ENCODE data around the gene TBC1D28.
"Not testable (repeated sequence)": the region's sequence is repeated elsewhere in the genome, so short reads cannot be mapped to it uniquely, and the experiment has no call there.

Gene TBC1D28

DNA sequence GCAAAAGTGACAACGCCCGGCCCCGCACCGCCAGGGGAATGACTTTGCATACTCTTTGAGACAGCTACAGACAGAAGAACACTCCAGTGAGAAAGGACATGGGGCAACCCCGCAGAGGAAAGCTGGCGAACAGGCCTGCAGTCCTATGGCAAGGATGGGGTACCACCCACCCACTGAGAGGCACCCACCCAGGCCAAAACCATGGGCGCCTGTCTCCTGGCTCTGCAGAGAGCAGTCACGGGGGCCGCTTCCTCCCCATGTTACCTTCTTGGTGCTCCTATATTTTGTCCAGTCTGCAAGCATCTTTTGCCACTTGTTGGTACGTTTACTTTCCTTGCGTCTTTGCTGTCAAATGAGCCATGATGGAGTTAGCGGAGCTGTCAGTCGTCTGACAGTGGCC lies 5.8 kb downstream of the TBC1D28 start:
- not testable (repeated sequence) for H3K4me3 ChIP-seq (ENCODE audit: low read length); H3K9ac ChIP-seq (ENCODE audit: low read length); H3K36me3 ChIP-seq (ENCODE audit: control insufficient read depth, insufficient read depth, low read length); H3K27ac ChIP-seq (ENCODE audit: low read depth, low read length); H3K4me1 ChIP-seq (ENCODE audit: control insufficient read depth, insufficient read depth, low read length); H3K27me3 ChIP-seq (ENCODE audit: control insufficient read depth, insufficient read depth, low read length)

- not testable (repeated sequence) for H3K4me1 ChIP-seq (ENCODE audit: control insufficient read depth, insufficient read depth, low read length); H3K4me3 ChIP-seq (ENCODE audit: low read length); H3K27ac ChIP-seq (ENCODE audit: low read depth, low read length); H3K36me3 ChIP-seq (ENCODE audit: control insufficient read depth, insufficient read depth, low read length); H3K9ac ChIP-seq (ENCODE audit: low read length); H3K27me3 ChIP-seq (ENCODE audit: control insufficient read depth, insufficient read depth, low read length)
Observed at GRCh38 chr17:18636237-18636636, 8.0 kb downstream of the TBC1D28 start.

- not testable (repeated sequence) for H3K36me3 ChIP-seq (ENCODE audit: control insufficient read depth, insufficient read depth, low read length); H3K4me3 ChIP-seq (ENCODE audit: low read length); H3K4me1 ChIP-seq (ENCODE audit: control insufficient read depth, insufficient read depth, low read length); H3K27ac ChIP-seq (ENCODE audit: low read depth, low read length); H3K9ac ChIP-seq (ENCODE audit: low read length); H3K27me3 ChIP-seq (ENCODE audit: control insufficient read depth, insufficient read depth, low read length)
Observed at GRCh38 chr17:18635773-18636172, 8.4 kb downstream of the TBC1D28 start.

- not testable (repeated sequence) for H3K4me1 ChIP-seq (ENCODE audit: control insufficient read depth, insufficient read depth, low read length); H3K9ac ChIP-seq (ENCODE audit: low read length); H3K27ac ChIP-seq (ENCODE audit: low read depth, low read length); H3K4me3 ChIP-seq (ENCODE audit: low read length); H3K27me3 ChIP-seq (ENCODE audit: control insufficient read depth, insufficient read depth, low read length); H3K36me3 ChIP-seq (ENCODE audit: control insufficient read depth, insufficient read depth, low read length)
Observed at GRCh38 chr17:18634550-18635263, 9.5 kb downstream of the TBC1D28 start.

GRCh38 chr17:18626152-18626870 lies 17.9 kb downstream of the TBC1D28 start:
- no peaks in the 10 kb centered on the region for H3K27me3 ChIP-seq (ENCODE audit: control insufficient read depth, insufficient read depth, low read length)
- H3K27ac ChIP-seq (ENCODE audit: low read depth, low read length), result no peak overlapping the region
- peak overlapping the region; percentile 32 for H3K9ac ChIP-seq (ENCODE audit: low read length)
- H3K4me1 ChIP-seq (ENCODE audit: control insufficient read depth, insufficient read depth, low read length), result no peaks in the 10 kb centered on the region
- no peaks in the 10 kb centered on the region for H3K36me3 ChIP-seq (ENCODE audit: control insufficient read depth, insufficient read depth, low read length)
- H3K4me3 ChIP-seq (ENCODE audit: low read length), result peak overlapping the region; percentile 24

GRCh38 chr17:18625509-18626104 lies 18.6 kb downstream of the TBC1D28 start:
- not testable (repeated sequence) for H3K27me3 ChIP-seq (ENCODE audit: control insufficient read depth, insufficient read depth, low read length); H3K36me3 ChIP-seq (ENCODE audit: control insufficient read depth, insufficient read depth, low read length); H3K4me1 ChIP-seq (ENCODE audit: control insufficient read depth, insufficient read depth, low read length)
- H3K27ac ChIP-seq (ENCODE audit: low read depth, low read length), result peak overlapping the region; percentile 61
- H3K9ac ChIP-seq (ENCODE audit: low read length), result peak overlapping the region; percentile 32
- peak overlapping the region; percentile 50 for H3K4me3 ChIP-seq (ENCODE audit: low read length)

DNA sequence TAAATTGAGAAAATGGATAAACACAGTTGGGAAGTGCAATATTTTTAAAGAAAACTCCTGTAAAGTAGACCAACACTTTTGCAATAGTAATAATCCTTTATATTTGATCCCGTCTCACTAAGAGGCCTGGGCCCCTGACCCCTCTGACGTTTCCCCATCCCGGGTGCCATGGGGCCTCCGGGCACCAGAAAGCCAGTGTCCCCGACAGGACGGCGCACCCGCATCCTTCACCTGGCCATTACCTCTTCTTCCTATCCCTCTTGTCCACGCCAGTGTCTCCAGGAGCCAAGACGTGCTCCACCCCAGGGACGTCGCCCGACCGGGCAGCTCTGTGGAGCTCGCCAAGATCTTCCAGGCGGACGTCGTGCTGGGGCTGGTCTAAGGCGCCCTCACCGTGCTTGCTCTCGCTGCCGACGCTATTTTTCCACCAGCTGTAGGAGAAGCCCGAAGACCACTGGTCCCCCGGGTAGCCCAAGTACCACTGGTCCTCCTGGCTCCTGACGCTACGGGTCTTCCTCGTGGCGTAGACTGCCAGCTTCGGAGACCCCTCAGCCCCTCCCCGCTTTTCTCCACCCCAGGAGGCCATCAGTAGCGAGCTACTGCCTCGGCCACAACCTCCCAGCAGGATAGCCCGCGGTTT lies 19.2 kb downstream of the TBC1D28 start:
- H3K27ac ChIP-seq (ENCODE audit: low read depth, low read length), result peak overlapping the region; percentile 61
- peak overlapping the region; percentile 50 for H3K4me3 ChIP-seq (ENCODE audit: low read length)
- not testable (repeated sequence) for H3K9ac ChIP-seq (ENCODE audit: low read length); H3K27me3 ChIP-seq (ENCODE audit: control insufficient read depth, insufficient read depth, low read length); H3K4me1 ChIP-seq (ENCODE audit: control insufficient read depth, insufficient read depth, low read length); H3K36me3 ChIP-seq (ENCODE audit: control insufficient read depth, insufficient read depth, low read length)

GRCh38 chr17:18617613-18618012 lies 26.6 kb downstream of the TBC1D28 start:
- H3K4me1 ChIP-seq (ENCODE audit: control insufficient read depth, insufficient read depth, low read length); H3K4me3 ChIP-seq (ENCODE audit: low read length); H3K36me3 ChIP-seq (ENCODE audit: control insufficient read depth, insufficient read depth, low read length); H3K27me3 ChIP-seq (ENCODE audit: control insufficient read depth, insufficient read depth, low read length); H3K27ac ChIP-seq (ENCODE audit: low read depth, low read length); H3K9ac ChIP-seq (ENCODE audit: low read length): not testable (repeated sequence)

DNA sequence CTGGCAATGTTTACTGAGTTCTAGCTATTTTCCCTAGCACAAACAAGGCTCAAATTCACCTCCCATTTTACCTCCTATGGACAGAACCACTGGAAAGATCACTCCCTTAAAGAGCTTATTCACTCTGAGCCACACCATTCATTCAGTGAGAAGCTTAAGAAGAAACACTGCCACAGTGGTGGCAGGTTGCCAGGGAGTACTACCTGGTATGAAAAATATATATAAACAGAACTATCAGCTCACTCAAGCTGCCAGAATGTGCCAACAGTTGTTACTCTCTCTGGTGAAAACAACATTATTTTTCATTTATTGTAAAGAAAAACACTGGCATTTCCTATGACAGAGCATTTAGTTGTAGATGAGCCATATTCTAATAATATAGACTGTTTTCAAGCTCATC lies 31.2 kb downstream of the TBC1D28 start:
- not testable (repeated sequence) for H3K27me3 ChIP-seq (ENCODE audit: control insufficient read depth, insufficient read depth, low read length); H3K4me3 ChIP-seq (ENCODE audit: low read length); H3K36me3 ChIP-seq (ENCODE audit: control insufficient read depth, insufficient read depth, low read length); H3K4me1 ChIP-seq (ENCODE audit: control insufficient read depth, insufficient read depth, low read length); H3K27ac ChIP-seq (ENCODE audit: low read depth, low read length); H3K9ac ChIP-seq (ENCODE audit: low read length)

DNA sequence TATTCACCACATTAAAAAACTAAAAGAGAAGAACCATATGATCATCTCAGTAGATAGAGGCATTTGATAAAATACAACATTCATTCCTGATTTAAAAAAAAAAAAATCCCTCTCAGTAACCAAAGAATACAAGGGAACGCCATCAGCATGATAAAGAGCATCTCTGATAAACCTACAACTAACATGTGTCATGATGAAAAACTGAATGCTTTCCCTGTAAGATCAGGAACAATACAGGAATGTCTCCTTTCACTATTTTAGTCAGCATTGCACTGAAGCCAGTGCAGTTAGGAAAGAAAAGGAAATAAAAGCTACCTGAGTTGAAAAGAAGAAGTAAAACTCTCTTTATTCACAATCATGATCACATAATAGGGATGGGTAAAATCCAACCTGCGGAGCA lies 51.1 kb downstream of the TBC1D28 start:
- H3K27ac ChIP-seq (ENCODE audit: low read depth, low read length); H3K4me3 ChIP-seq (ENCODE audit: low read length); H3K36me3 ChIP-seq (ENCODE audit: control insufficient read depth, insufficient read depth, low read length); H3K4me1 ChIP-seq (ENCODE audit: control insufficient read depth, insufficient read depth, low read length); H3K27me3 ChIP-seq (ENCODE audit: control insufficient read depth, insufficient read depth, low read length); H3K9ac ChIP-seq (ENCODE audit: low read length): not testable (repeated sequence)

Measured in rectal smooth muscle tissue (tissue), 1 donor.